GM12878 (cell line): ENCODE data around the gene LYRM2. TPM values are rescaled to one million over a fixed set of nuclear protein-coding genes. Genes with fewer than 3 reads are reported as not detected.

ENCODE experiments used
- BHLHE40 ChIP-seq, 2 experiments: fragments of 450-650 bp in 1 of 2; IDR thresholded peaks; 2 replicates each; pipeline ENCODE4 v1.6.1; 2011 to 2017; ENCODE audit warnings: low read depth in 2 of 2, borderline replicate concordance in 1 of 2, improper control_type of control experiment in 1 of 2, low read length in 1 of 2, mild to moderate bottlenecking in 1 of 2
- CEBPZ ChIP-seq: fragments of 150-350 bp; IDR thresholded peaks from 2 replicates; pipeline ENCODE4 v1.6.1; 2016; ENCODE audit warnings: low read depth, low read length
- CHD4 ChIP-seq: fragments of 200-600 bp; sonication (generic); IDR thresholded peaks from 2 replicates; pipeline ENCODE4 v1.6.1; 2016; ENCODE audit warnings: mild to moderate bottlenecking
- CREB1 ChIP-seq: IDR thresholded peaks from 2 replicates; pipeline ENCODE4 v1.6.1; 2012; ENCODE audit warnings: low read depth, mild to moderate bottlenecking, inconsistent platforms
- CUX1 ChIP-seq: IDR thresholded peaks from 2 replicates; pipeline ENCODE4 v1.6.1; 2012; ENCODE audit warnings: improper control_type of control experiment, low read depth, low read length; ENCODE audit not compliant: insufficient replicate concordance
- DPF2 ChIP-seq: fragments of 450-650 bp; IDR thresholded peaks from 2 replicates; pipeline ENCODE4 v1.6.1; 2017; ENCODE audit warnings: mild to moderate bottlenecking
- HCFC1 ChIP-seq: fragments of 150-350 bp; IDR thresholded peaks from 2 replicates; pipeline ENCODE4 v1.6.1; 2014; ENCODE audit warnings: low read length
- HDAC2 ChIP-seq: fragments of 200-600 bp; sonication (generic); IDR thresholded peaks from 2 replicates; pipeline ENCODE4 v1.6.1; 2017
- IRF4 ChIP-seq: IDR thresholded peaks from 2 replicates; pipeline ENCODE4 v1.6.1; 2011; ENCODE audit warnings: low read depth, low read length
- MTA2 ChIP-seq: fragments of 450-650 bp; IDR thresholded peaks from 2 replicates; pipeline ENCODE4 v1.6.1; 2016; ENCODE audit warnings: low read depth, mild to moderate bottlenecking, moderate library complexity
- NR2C1 ChIP-seq: fragments of 450-650 bp; IDR thresholded peaks from 2 replicates; pipeline ENCODE4 v1.6.1; 2017; ENCODE audit warnings: antibody characterized with exemption, mild to moderate bottlenecking, moderate library complexity
- PBX3 ChIP-seq: IDR thresholded peaks from 2 replicates; pipeline ENCODE4 v1.6.1; 2011; ENCODE audit warnings: mild to moderate bottlenecking, low read depth, low read length, moderate library complexity; ENCODE audit not compliant: insufficient replicate concordance
- STAT1 ChIP-seq: fragments of 450-650 bp; conservative IDR thresholded peaks from 2 replicates; pipeline ENCODE4 v1.6.1; 2014; ENCODE audit warnings: antibody characterized with exemption, mild to moderate bottlenecking
- SUPT20H ChIP-seq: IDR thresholded peaks from 2 replicates; pipeline ENCODE4 v1.6.1; 2011; ENCODE audit warnings: low read depth, mild to moderate bottlenecking, low read length, moderate library complexity, borderline replicate concordance; ENCODE audit not compliant: control insufficient read depth
- ZBTB4 ChIP-seq: fragments of 450-650 bp; formaldehyde crosslinking; IDR thresholded peaks from 2 replicates; pipeline ENCODE4 v1.4.0; 2022; ENCODE audit warnings: mild to moderate bottlenecking, moderate library complexity
- ZNF622 ChIP-seq: fragments of 450-650 bp; IDR thresholded peaks from 2 replicates; pipeline ENCODE4 v1.6.1; 2017; ENCODE audit warnings: mild to moderate bottlenecking, inconsistent platforms
- polyA plus RNA-seq, 11 experiments: library from polyadenylated mRNA; depleted of rRNA in 4 of 11; unstranded in 6 of 11; stranded (reverse) in 5 of 11; fragments of >200 nt; fragmentation: Nextera tagmentation in 4 of 11; fragmentation: Illumina TruSeq in 1 of 11; extraction: Ambion mirVana in 4 of 11; extraction: Trizol in 1 of 11; gene quantifications; 1 replicate in 1 of 11; 2 replicates in 10 of 11; pipeline versions ENCODE4 v1.2.1 to v1.2.3, GENCODE V29; 2011 to 2016; ENCODE audit warnings: inconsistent platforms in 2 of 11, missing spikeins in 2 of 11, low read depth in 1 of 11
- total RNA-seq, 4 experiments: library from RNA; depleted of rRNA in 3 of 4; stranded (reverse); fragments of >200 nt in 3 of 4; fragmentation: Illumina TruSeq in 1 of 4; extraction: Trizol in 1 of 4; gene quantifications; 2 replicates each; pipeline versions ENCODE4 v1.2.1 to v1.2.3, GENCODE V29; 2013 to 2021

LYRM2 gene
- total and polyA plus RNA-seq, 10 of the 15 experiments (the other 5 are each of a cell fraction or from before 2014, with no cell fraction given) = 17.2 to 75.0 (median 30.9) TPM

- TF ChIP-seq CEBPZ (no peak), NR2C1 (no peak), HDAC2 (no peak), ZNF622 (no peak), CREB1 (peak; percentile 65), PBX3 (no peak), IRF4 (no peak; the same call in 1 of the 2 replicates), DPF2 (peak; percentile 65; the same call in 1 of the 2 replicates), CUX1 (no peak), BHLHE40 (IDR thresholded peaks at IDR 0.05; ENCODE audit: borderline replicate concordance in 1 of 2, low read depth in 2 of 2, low read length in 1 of 2) (peak; percentile 88 to 93), MTA2 (no peak), CHD4 (no peak), ZBTB4 (CRISPR knock-in tag) (no peak), SUPT20H (no peak), HCFC1 (peak; percentile 35; the same call in 1 of the 2 replicates), STAT1 (no peak)
Measured at GRCh38 chr6:89638320-89639195, at the start of gene LYRM2 (continued).
